ENCODE measurements around the gene TMEM131L.

Gene TMEM131L

GRCh38 chr4:153668647-153669046 is 202.5 kb downstream of the TMEM131L start:
- TF ChIP-seq GATA2 (IDR thresholded peaks at IDR 0.05; ENCODE audit: low read depth, low read length): no peak
- TF ChIP-seq GATA3 (IDR thresholded peaks at IDR 0.05; ENCODE audit: low read depth, low read length): no peak

- TF ChIP-seq GATA3 (IDR thresholded peaks at IDR 0.05; ENCODE audit: low read depth, low read length) (no peak), GATA2 (IDR thresholded peaks at IDR 0.05; ENCODE audit: low read depth, low read length) (no peak)
Observed at GRCh38 chr4:153669838-153670237, 203.7 kb downstream of the TMEM131L start.

GRCh38 chr4:153676486-153676885 is 210.3 kb downstream of the TMEM131L start:
- TF ChIP-seq GATA3 (IDR thresholded peaks at IDR 0.05; ENCODE audit: low read depth, low read length) (no peak), GATA2 (IDR thresholded peaks at IDR 0.05; ENCODE audit: low read depth, low read length) (no peak)

GRCh38 chr4:153676984-153677383 is 210.8 kb downstream of the TMEM131L start:
- TF ChIP-seq GATA3 (IDR thresholded peaks at IDR 0.05; ENCODE audit: low read depth, low read length): no peak
- no peak for TF ChIP-seq GATA2 (IDR thresholded peaks at IDR 0.05; ENCODE audit: low read depth, low read length)

GRCh38 chr4:153679486-153679885 is 213.3 kb downstream of the TMEM131L start:
- TF ChIP-seq GATA2 (IDR thresholded peaks at IDR 0.05; ENCODE audit: low read depth, low read length) (no peak), GATA3 (IDR thresholded peaks at IDR 0.05; ENCODE audit: low read depth, low read length) (no peak)

- TF ChIP-seq GATA3 (IDR thresholded peaks at IDR 0.05; ENCODE audit: low read depth, low read length) (no peak), GATA2 (IDR thresholded peaks at IDR 0.05; ENCODE audit: low read depth, low read length) (no peak)
Observed at GRCh38 chr4:153683763-153684181, 217.6 kb downstream of the TMEM131L start.

- no peak for TF ChIP-seq GATA2 (IDR thresholded peaks at IDR 0.05; ENCODE audit: low read depth, low read length)
- no peak for TF ChIP-seq GATA3 (IDR thresholded peaks at IDR 0.05; ENCODE audit: low read depth, low read length)
Observed at GRCh38 chr4:153684182-153684970, 218.2 kb downstream of the TMEM131L start, which contains the start of gene TLR2. TLR2 (plus strand) TSS chr4:153684280; CDS start chr4:153702908, 18,628 bp downstream.

GRCh38 chr4:153684971-153685371 is 218.8 kb downstream of the TMEM131L start:
- TF ChIP-seq GATA2 (IDR thresholded peaks at IDR 0.05; ENCODE audit: low read depth, low read length) (no peak), GATA3 (IDR thresholded peaks at IDR 0.05; ENCODE audit: low read depth, low read length) (no peak)
